ENCODE measurements around the gene ZNF221.

The ZNF221 gene

GRCh38 chr19:44002212-44002565, 51.2 kb downstream of the ZNF221 start:
- TF ChIP-seq ZFX (IDR thresholded peaks at IDR 0.05; ENCODE audit: borderline replicate concordance) (no peak), CTCF (IDR thresholded peaks at IDR 0.05) (no peak)
- H3K27ac ChIP-seq = peak overlapping the region; percentile 52

- TF ChIP-seq ZFX (IDR thresholded peaks at IDR 0.05; ENCODE audit: borderline replicate concordance) (no peak), CTCF (IDR thresholded peaks at IDR 0.05) (no peak)
- peak within 1 kb of the TSS; percentile 52 for H3K27ac ChIP-seq
These were observed 51.8 kb downstream of the ZNF221 start, which contains the start of gene ZNF230 for GRCh38 chr19:44002566-44003460. TSS of gene ZNF230 (plus strand) at chr19:44002957. CDS start at chr19:44007079, 4,122 bp downstream.

- H3K27ac ChIP-seq = peak overlapping the region; percentile 52
- TF ChIP-seq CTCF (IDR thresholded peaks at IDR 0.05) (no peak), ZFX (IDR thresholded peaks at IDR 0.05; ENCODE audit: borderline replicate concordance) (no peak)
These were observed 52.5 kb downstream of the ZNF221 start for GRCh38 chr19:44003461-44004009.

GRCh38 chr19:44005973-44006372, 54.9 kb downstream of the ZNF221 start:
- TF ChIP-seq ZFX (IDR thresholded peaks at IDR 0.05; ENCODE audit: borderline replicate concordance) (no peak), CTCF (IDR thresholded peaks at IDR 0.05) (no peak)
- no peak overlapping the region for H3K27ac ChIP-seq

GRCh38 chr19:44007473-44007872, 56.4 kb downstream of the ZNF221 start:
- no peak for TF ChIP-seq ZFX (IDR thresholded peaks at IDR 0.05; ENCODE audit: borderline replicate concordance)
- TF ChIP-seq CTCF (IDR thresholded peaks at IDR 0.05) = no peak

GRCh38 chr19:44010468-44010867, 59.4 kb downstream of the ZNF221 start:
- TF ChIP-seq ZFX (IDR thresholded peaks at IDR 0.05; ENCODE audit: borderline replicate concordance) (no peak), CTCF (IDR thresholded peaks at IDR 0.05) (no peak)
- H3K27ac ChIP-seq = no peak overlapping the region

More at GRCh38 chr19:44007473-44007872, 56.4 kb downstream of the ZNF221 start:
- H3K27ac ChIP-seq = no peak overlapping the region
